Sigmoid colon (tissue), 4 donors: Measurements from ENCODE around the gene SYNGR4.

ENCODE experiments used
- EP300 ChIP-seq, 4 donors: sonication (generic); formaldehyde crosslinking; IDR thresholded peaks; one replicate each; pipeline ENCODE4 v1.6.1; 2017; ENCODE audit warnings: antibody characterized with exemption in 4 of 4
- TF ChIP-seq, protein P1 (sequence below), 4 experiments: fragments of 450-650 bp in 3 of 4; fragments of 200-600 bp in 1 of 4; IDR thresholded peaks; one replicate each; pipeline ENCODE4 v1.5.1; 2016 to 2019; ENCODE audit warnings: antibody characterized with exemption in 4 of 4, mild to moderate bottlenecking in 3 of 4, moderate library complexity in 2 of 4

GRCh38 chr19:48392860-48393558, 28.8 kb downstream of the SYNGR4 start:
- TF ChIP-seq, protein P1, sequence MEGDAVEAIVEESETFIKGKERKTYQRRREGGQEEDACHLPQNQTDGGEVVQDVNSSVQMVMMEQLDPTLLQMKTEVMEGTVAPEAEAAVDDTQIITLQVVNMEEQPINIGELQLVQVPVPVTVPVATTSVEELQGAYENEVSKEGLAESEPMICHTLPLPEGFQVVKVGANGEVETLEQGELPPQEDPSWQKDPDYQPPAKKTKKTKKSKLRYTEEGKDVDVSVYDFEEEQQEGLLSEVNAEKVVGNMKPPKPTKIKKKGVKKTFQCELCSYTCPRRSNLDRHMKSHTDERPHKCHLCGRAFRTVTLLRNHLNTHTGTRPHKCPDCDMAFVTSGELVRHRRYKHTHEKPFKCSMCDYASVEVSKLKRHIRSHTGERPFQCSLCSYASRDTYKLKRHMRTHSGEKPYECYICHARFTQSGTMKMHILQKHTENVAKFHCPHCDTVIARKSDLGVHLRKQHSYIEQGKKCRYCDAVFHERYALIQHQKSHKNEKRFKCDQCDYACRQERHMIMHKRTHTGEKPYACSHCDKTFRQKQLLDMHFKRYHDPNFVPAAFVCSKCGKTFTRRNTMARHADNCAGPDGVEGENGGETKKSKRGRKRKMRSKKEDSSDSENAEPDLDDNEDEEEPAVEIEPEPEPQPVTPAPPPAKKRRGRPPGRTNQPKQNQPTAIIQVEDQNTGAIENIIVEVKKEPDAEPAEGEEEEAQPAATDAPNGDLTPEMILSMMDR (IDR thresholded peaks at IDR 0.05), result no peak
- TF ChIP-seq EP300 (IDR thresholded peaks at IDR 0.05), result no peak
